Measurements from ENCODE around the gene ZNRF3. TPM values are rescaled to one million over a fixed set of nuclear protein-coding genes. Genes with fewer than 3 reads are reported as not detected.

ZNRF3 gene
- polyA plus RNA-seq, 3 donors: 0.13 TPM; not detected in 2

GRCh38 chr22:28935713-28936112, 52.3 kb downstream of the ZNRF3 start:
- H3K4me3 Mint-ChIP-seq: no peak overlapping the region
- H3K4me1 ChIP-seq (ENCODE audit: control insufficient read depth in 1 of 2, insufficient read depth in 2 of 2, low read length in 2 of 2): no peaks in the 10 kb centered on the region
- DNase-seq: no peak
- H3K36me3 ChIP-seq (replicated peaks in 1 of 2; ENCODE audit: control insufficient read depth in 1 of 2, insufficient read depth in 2 of 2, low read length in 2 of 2): no peaks in the 10 kb centered on the region
- H4K20me1 ChIP-seq (ENCODE audit: insufficient read depth, low read length): no peaks in the 10 kb centered on the region
- intact Hi-C loops (cut with micrococcal nuclease): no loop called here
- H2AFZ ChIP-seq (ENCODE audit: insufficient read depth, low read depth, low read length, poor library complexity, severe bottlenecking): no peak overlapping the region
- no peak overlapping the region for H3K27ac Mint-ChIP-seq
- peaks cover 0 to 2% (median 0%) of the 10 kb centered on the region in 7 donors for H3K9me3 Mint-ChIP-seq
- 89% methylated on average over 1 of the region's 4 CpGs for WGBS (ENCODE audit: insufficient coverage)
- peak; percentile 52 for TF ChIP-seq CTCF (IDR thresholded peaks at IDR 0.05)
- H3K79me2 ChIP-seq (ENCODE audit: insufficient read depth, low read length): no peaks in the 10 kb centered on the region
- H3K9me3 ChIP-seq (replicated peaks in 1 of 2; ENCODE audit: control insufficient read depth in 1 of 2, insufficient read depth in 1 of 2, low read length in 2 of 2): no peaks in the 10 kb centered on the region
- H3K36me3 Mint-ChIP-seq: no peaks in the 10 kb centered on the region
- H3K4me3 ChIP-seq (replicated peaks in 1 of 3; ENCODE audit: low read depth in 2 of 3, low read length in 3 of 3): no peak overlapping the region
- no peak overlapping the region for H3K27ac ChIP-seq (ENCODE audit: low read depth in 1 of 2, low read length in 2 of 2)
- H3K9ac ChIP-seq (ENCODE audit: insufficient read depth, low read length, poor library complexity, severe bottlenecking): no peak overlapping the region
- peaks cover 0 to 2% of the 10 kb centered on the region in 2 donors for H3K27me3 ChIP-seq (ENCODE audit: control insufficient read depth in 2 of 2, insufficient read depth in 2 of 2, low read length in 2 of 2)
- peaks cover 4 to 21% (median 9%) of the 10 kb centered on the region in 3 donors for H3K27me3 Mint-ChIP-seq (ENCODE audit: low read depth in 3 of 3)
- no peaks in the 10 kb centered on the region for H3K4me1 Mint-ChIP-seq
- no peak overlapping the region for H3K4me2 ChIP-seq (replicated peaks; ENCODE audit: extremely low read depth, low read length, poor library complexity, severe bottlenecking)

- no peak overlapping the region for H3K9ac ChIP-seq (ENCODE audit: insufficient read depth, low read length, poor library complexity, severe bottlenecking)
- no peaks in the 10 kb centered on the region for H3K4me1 ChIP-seq (ENCODE audit: control insufficient read depth in 1 of 2, insufficient read depth in 2 of 2, low read length in 2 of 2)
- no peaks in the 10 kb centered on the region for H3K9me3 ChIP-seq (replicated peaks in 1 of 2; ENCODE audit: control insufficient read depth in 1 of 2, insufficient read depth in 1 of 2, low read length in 2 of 2)
- Mint-ChIP-seq H3K4me3 (no peak overlapping the region), H3K27me3 (ENCODE audit: low read depth in 3 of 3) (peaks cover 4 to 21% (median 12%) of the 10 kb centered on the region in 3 donors), H3K9me3 (peaks cover 0 to 2% (median 0%) of the 10 kb centered on the region in 7 donors), H3K27ac (no peak overlapping the region), H3K4me1 (no peaks in the 10 kb centered on the region), H3K36me3 (no peaks in the 10 kb centered on the region)
- no peak for DNase-seq
- H4K20me1 ChIP-seq (ENCODE audit: insufficient read depth, low read length): no peaks in the 10 kb centered on the region
- H3K36me3 ChIP-seq (replicated peaks in 1 of 2; ENCODE audit: control insufficient read depth in 1 of 2, insufficient read depth in 2 of 2, low read length in 2 of 2): no peaks in the 10 kb centered on the region
- H3K27ac ChIP-seq (ENCODE audit: low read depth in 1 of 2, low read length in 2 of 2): no peak overlapping the region
- H2AFZ ChIP-seq (ENCODE audit: insufficient read depth, low read depth, low read length, poor library complexity, severe bottlenecking): no peak overlapping the region
- H3K79me2 ChIP-seq (ENCODE audit: insufficient read depth, low read length): no peaks in the 10 kb centered on the region
- H3K4me3 ChIP-seq (replicated peaks in 1 of 3; ENCODE audit: low read depth in 2 of 3, low read length in 3 of 3): no peak overlapping the region
- H3K4me2 ChIP-seq (replicated peaks; ENCODE audit: extremely low read depth, low read length, poor library complexity, severe bottlenecking): no peak overlapping the region
- 100% methylated on average over 3 of the region's 3 CpGs for WGBS (ENCODE audit: insufficient coverage)
- intact Hi-C loops (cut with micrococcal nuclease): no loop called here
- H3K27me3 ChIP-seq (ENCODE audit: control insufficient read depth in 2 of 2, insufficient read depth in 2 of 2, low read length in 2 of 2): peaks cover 0 to 2% of the 10 kb centered on the region in 2 donors
- no peak for TF ChIP-seq CTCF (IDR thresholded peaks at IDR 0.05)
Measured at GRCh38 chr22:28936200-28936599, 52.8 kb downstream of the ZNRF3 start.
